HG03025 (cell line): ENCODE data around the gene NDUFB1.

ENCODE experiments used
- ATAC-seq: cut with Tn5 transposase; IDR thresholded peaks from one replicate; pipeline ENCODE4 v1.9.1; 2021; ENCODE audit warnings: mild to moderate bottlenecking, moderate library complexity; ENCODE audit not compliant: unreplicated experiment, low FRiP score

Gene NDUFB1

GRCh38 chr14:92121670-92122350, at the start of gene NDUFB1, which contains the start of gene CPSF2:
Gene NDUFB1, minus strand, starts transcription at chr14:92121706. Its CDS starts 4,069 bp downstream, at chr14:92117637.
Gene CPSF2, plus strand, starts transcription at chr14:92121969. Its CDS starts 9,016 bp downstream, at chr14:92130985.
- ATAC-seq, result peak; percentile 85

GRCh38 chr14:92164958-92165357, 43.5 kb upstream of the NDUFB1 start:
- no peak for ATAC-seq

- ATAC-seq, result no peak
Observed at GRCh38 chr14:92161521-92161920, 40.0 kb upstream of the NDUFB1 start.

GRCh38 chr14:92160619-92161018, 39.1 kb upstream of the NDUFB1 start:
- no peak for ATAC-seq

GRCh38 chr14:92154283-92154942, 32.9 kb upstream of the NDUFB1 start:
- no peak for ATAC-seq

- ATAC-seq, result no peak
Observed at GRCh38 chr14:92153581-92153980, 32.1 kb upstream of the NDUFB1 start.

GRCh38 chr14:92144708-92145107, 23.2 kb upstream of the NDUFB1 start:
- no peak for ATAC-seq

- ATAC-seq, result no peak
Observed at GRCh38 chr14:92143962-92144361, 22.5 kb upstream of the NDUFB1 start.

GRCh38 chr14:92143309-92143708, 21.8 kb upstream of the NDUFB1 start:
- ATAC-seq, result no peak

- no peak for ATAC-seq
Observed at GRCh38 chr14:92135269-92135668, 13.8 kb upstream of the NDUFB1 start.

GRCh38 chr14:92134456-92134855, 12.9 kb upstream of the NDUFB1 start:
- ATAC-seq, result no peak

- ATAC-seq, result no peak
Observed at GRCh38 chr14:92122761-92123160, 1.3 kb upstream of the NDUFB1 start.

GRCh38 chr14:92122351-92122677, 808 bp upstream of the NDUFB1 start:
- no peak for ATAC-seq

GRCh38 chr14:92121207-92121669, 268 bp downstream of the NDUFB1 start:
- ATAC-seq, result peak; percentile 4

GRCh38 chr14:92109490-92109889, 12.0 kb downstream of the NDUFB1 start:
- no peak for ATAC-seq

- no peak for ATAC-seq
Observed at GRCh38 chr14:92108345-92109254, 12.9 kb downstream of the NDUFB1 start.

- peak; percentile 89 for ATAC-seq
Observed at GRCh38 chr14:92106143-92106926, 15.2 kb downstream of the NDUFB1 start, which contains the start of gene ATXN3. Gene ATXN3, minus strand, starts transcription at chr14:92106582. Its CDS starts 30 bp downstream, at chr14:92106552.

- ATAC-seq, result no peak
Observed at GRCh38 chr14:92105893-92106142, 15.7 kb downstream of the NDUFB1 start.

GRCh38 chr14:92105073-92105892, 16.2 kb downstream of the NDUFB1 start:
- no peak for ATAC-seq
